GM10266 (cell line): ENCODE data around the gene CTSA.

Source experiments
- DNase-seq: peaks from one replicate; pipeline ENCODE4 v3.0.0; 2012; ENCODE audit errors: extremely low spot score
- CTCF ChIP-seq: IDR thresholded peaks from 2 replicates; pipeline ENCODE4 v1.5.1; 2012; ENCODE audit warnings: mild to moderate bottlenecking, low read depth; ENCODE audit not compliant: control insufficient read depth, insufficient read depth; ENCODE audit errors: missing control alignments

Gene CTSA

GRCh38 chr20:45905505-45906079 is 14.5 kb downstream of the CTSA start:
- TF ChIP-seq CTCF, result no peak
- DNase-seq, result no peak

GRCh38 chr20:45907219-45907948 is 16.2 kb downstream of the CTSA start:
- TF ChIP-seq CTCF, result no peak
- DNase-seq, result no peak

- no peak for TF ChIP-seq CTCF
- DNase-seq, result no peak
Observed at GRCh38 chr20:45908084-45908483, 16.9 kb downstream of the CTSA start.

GRCh38 chr20:45909336-45909808 is 18.2 kb downstream of the CTSA start:
- no peak for DNase-seq

GRCh38 chr20:45909817-45910669 is 18.9 kb downstream of the CTSA start:
- TF ChIP-seq CTCF, result no peak
- DNase-seq, result no peak

More at GRCh38 chr20:45909336-45909808, 18.2 kb downstream of the CTSA start:
- TF ChIP-seq CTCF, result no peak

- peak; percentile 98 for DNase-seq
- TF ChIP-seq CTCF, result no peak
Observed at GRCh38 chr20:45910670-45911485, 19.7 kb downstream of the CTSA start.
